Nephron (organoid): Measurements from ENCODE around the gene APPBP2.
"Not testable (repeated sequence)": the region's sequence is repeated elsewhere in the genome, so short reads cannot be mapped to it uniquely, and the experiment has no call there.

Experiments
- H3K27ac Mint-ChIP-seq, 3 experiments: 2 replicates each; pipeline ENCODE4 v1.8.0; 2020; ENCODE audit warnings: mixed read lengths in 3 of 3, mild to moderate bottlenecking in 2 of 3, moderate library complexity in 1 of 3
- H3K27me3 Mint-ChIP-seq: 2 replicates; pipeline ENCODE4 v1.8.0; 2021; ENCODE audit warnings: low read depth, mild to moderate bottlenecking, moderate library complexity, mixed read lengths
- H3K36me3 Mint-ChIP-seq: 2 replicates; pipeline ENCODE4 v1.8.0; 2020; ENCODE audit warnings: low read depth, mixed read lengths
- H3K4me1 Mint-ChIP-seq: 2 replicates; pipeline ENCODE4 v1.8.0; 2020; ENCODE audit warnings: mixed read lengths
- H3K4me3 Mint-ChIP-seq, 3 experiments: 2 replicates each; pipeline ENCODE4 v1.8.0; 2020; ENCODE audit warnings: mild to moderate bottlenecking in 3 of 3, mixed read lengths in 3 of 3, moderate library complexity in 2 of 3
- H3K9me3 Mint-ChIP-seq: 2 replicates; pipeline ENCODE4 v1.8.0; 2020; ENCODE audit warnings: mixed read lengths
- CTCF ChIP-seq, 3 experiments: fragments of 200-600 bp; sonication (generic); IDR thresholded peaks; one replicate each; pipeline ENCODE4 v1.5.0; 2021; ENCODE audit warnings: antibody characterized with exemption in 3 of 3; ENCODE audit not compliant: unreplicated experiment in 3 of 3

The APPBP2 gene

GRCh38 chr17:60522889-60523626, 3.0 kb downstream of the APPBP2 start:
- TF ChIP-seq CTCF (IDR thresholded peaks at IDR 0.05; ENCODE audit: unreplicated experiment in 3 of 3) = no peak
- peak overlapping the region; percentile 45 to 62 (median 45) for H3K4me3 Mint-ChIP-seq
- peaks cover 30% of the 10 kb centered on the region for H3K36me3 Mint-ChIP-seq
- peaks cover 20% of the 10 kb centered on the region for H3K4me1 Mint-ChIP-seq
- H3K27ac Mint-ChIP-seq = peak overlapping the region in 2 of 3 experiments; percentile 0 to 18
- no peaks in the 10 kb centered on the region for H3K27me3 Mint-ChIP-seq
- no peaks in the 10 kb centered on the region for H3K9me3 Mint-ChIP-seq

- Mint-ChIP-seq H3K4me3 (no peak overlapping the region), H3K9me3 (no peaks in the 10 kb centered on the region), H3K27ac (no peak overlapping the region), H3K27me3 (no peaks in the 10 kb centered on the region), H3K36me3 (peaks cover 51% of the 10 kb centered on the region), H3K4me1 (peaks cover 20% of the 10 kb centered on the region)
- TF ChIP-seq CTCF (IDR thresholded peaks at IDR 0.05; ENCODE audit: unreplicated experiment in 3 of 3) = no peak
Measured at GRCh38 chr17:60519795-60520194, 6.2 kb downstream of the APPBP2 start.

GRCh38 chr17:60515683-60516082, 10.4 kb downstream of the APPBP2 start:
- not testable (repeated sequence) for H3K4me1 Mint-ChIP-seq, H3K9me3 Mint-ChIP-seq, H3K27ac Mint-ChIP-seq

GRCh38 chr17:60515199-60515598, 10.8 kb downstream of the APPBP2 start:
- peaks cover 66% of the 10 kb centered on the region for H3K36me3 Mint-ChIP-seq
- H3K4me1 Mint-ChIP-seq, H3K9me3 Mint-ChIP-seq, H3K27ac Mint-ChIP-seq, H3K4me3 Mint-ChIP-seq, H3K27me3 Mint-ChIP-seq: not testable (repeated sequence)

More at GRCh38 chr17:60515683-60516082, 10.4 kb downstream of the APPBP2 start:
- H3K36me3 Mint-ChIP-seq = peaks cover 68% of the 10 kb centered on the region
- H3K4me3 Mint-ChIP-seq, H3K27me3 Mint-ChIP-seq: not testable (repeated sequence)

- Mint-ChIP-seq H3K27me3 (no peaks in the 10 kb centered on the region), H3K27ac (no peak overlapping the region), H3K4me3 (no peak overlapping the region), H3K4me1 (peaks cover 4% of the 10 kb centered on the region), H3K9me3 (no peaks in the 10 kb centered on the region), H3K36me3 (peaks cover 66% of the 10 kb centered on the region)
- TF ChIP-seq CTCF (IDR thresholded peaks at IDR 0.05; ENCODE audit: unreplicated experiment in 3 of 3) = no peak
Measured at GRCh38 chr17:60514500-60514899, 11.5 kb downstream of the APPBP2 start.

GRCh38 chr17:60514053-60514452, 12.0 kb downstream of the APPBP2 start:
- H3K36me3 Mint-ChIP-seq = peaks cover 66% of the 10 kb centered on the region
- H3K4me3 Mint-ChIP-seq = no peak overlapping the region
- peaks cover 4% of the 10 kb centered on the region for H3K4me1 Mint-ChIP-seq
- H3K27ac Mint-ChIP-seq = no peak overlapping the region
- no peak for TF ChIP-seq CTCF (IDR thresholded peaks at IDR 0.05; ENCODE audit: unreplicated experiment in 3 of 3)
- no peaks in the 10 kb centered on the region for H3K27me3 Mint-ChIP-seq
- no peaks in the 10 kb centered on the region for H3K9me3 Mint-ChIP-seq

GRCh38 chr17:60513014-60513413, 13.0 kb downstream of the APPBP2 start:
- no peaks in the 10 kb centered on the region for H3K9me3 Mint-ChIP-seq
- peaks cover 4% of the 10 kb centered on the region for H3K4me1 Mint-ChIP-seq
- H3K36me3 Mint-ChIP-seq = peaks cover 60% of the 10 kb centered on the region
- TF ChIP-seq CTCF (IDR thresholded peaks at IDR 0.05; ENCODE audit: unreplicated experiment in 3 of 3) = no peak
- H3K4me3 Mint-ChIP-seq = no peak overlapping the region
- H3K27ac Mint-ChIP-seq = no peak overlapping the region
- H3K27me3 Mint-ChIP-seq = no peaks in the 10 kb centered on the region
